ENCODE results near the gene WNT3A. TPM values are rescaled to one million over a fixed set of nuclear protein-coding genes. Genes with fewer than 3 reads are reported as not detected.

Gene WNT3A
- polyA plus RNA-seq, 3 donors: not detected

DNA sequence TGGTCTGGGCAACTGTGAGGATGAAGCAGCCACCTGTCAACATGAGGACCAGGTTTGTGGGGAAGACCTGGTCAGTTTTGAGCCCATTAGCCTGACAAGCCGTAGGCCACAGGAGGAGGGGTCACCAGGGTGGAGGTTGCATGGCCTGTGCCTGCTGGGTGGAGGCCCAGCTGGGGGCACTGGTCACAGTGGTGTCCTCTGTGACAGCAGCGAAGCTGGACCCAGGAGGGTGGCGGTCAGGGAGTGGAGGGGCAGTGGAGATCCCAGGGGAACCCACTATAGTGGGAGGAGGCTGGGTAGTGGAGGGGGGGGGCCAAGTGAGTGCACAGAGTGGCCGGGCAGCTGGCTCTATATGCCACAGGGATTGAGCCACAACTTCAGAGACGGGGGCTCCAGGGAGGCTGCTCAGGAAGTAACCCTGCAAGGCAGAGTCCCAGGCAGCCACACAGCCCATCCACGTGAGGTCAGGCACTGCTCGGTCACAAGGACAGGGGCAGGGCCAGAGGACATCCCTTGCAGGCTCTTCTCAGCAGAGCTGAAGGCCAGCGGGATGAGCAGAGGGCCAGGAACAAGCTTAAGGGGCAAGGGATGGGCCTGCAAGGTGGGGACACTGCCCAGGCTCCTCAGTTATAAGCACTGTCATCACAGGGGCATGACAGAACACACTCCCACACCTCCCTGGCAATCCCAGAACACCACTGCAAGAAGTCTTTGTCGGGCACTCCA is 98.6 kb downstream of the WNT3A start:
- peaks cover 15% of the 10 kb centered on the region for H4K20me1 ChIP-seq (ENCODE audit: insufficient read depth, low read length)
- intact Hi-C loops (cut with micrococcal nuclease): loop anchor here (2.0 to 5.0 kb wide), 2 partner anchors 17 to 37 kb away; partner anchors contain the start of gene GUK1 (in 1 of the 2)
- peaks cover 14 to 26% of the 10 kb centered on the region in 2 donors for H3K36me3 ChIP-seq (replicated peaks in 1 of 2; ENCODE audit: control insufficient read depth in 1 of 2, insufficient read depth in 2 of 2, low read length in 2 of 2)
- Mint-ChIP-seq H3K27ac (peak overlapping the region in 2 of 7 donors; percentile 69 to 79), H3K4me1 (peaks cover 50% of the 10 kb centered on the region), H3K9me3 (no peaks in the 10 kb centered on the region), H3K27me3 (ENCODE audit: low read depth in 3 of 3) (peaks cover 0 to 4% (median 0%) of the 10 kb centered on the region in 3 donors), H3K36me3 (peaks cover 13 to 22% of the 10 kb centered on the region in 2 donors), H3K4me3 (no peak overlapping the region)
- H3K79me2 ChIP-seq (ENCODE audit: insufficient read depth, low read length): peaks cover 61% of the 10 kb centered on the region
- H3K4me1 ChIP-seq (ENCODE audit: control insufficient read depth in 1 of 2, insufficient read depth in 2 of 2, low read length in 2 of 2): peaks cover 55 to 68% of the 10 kb centered on the region in 2 donors
- no peaks in the 10 kb centered on the region for H3K9me3 ChIP-seq (replicated peaks in 1 of 2; ENCODE audit: control insufficient read depth in 1 of 2, insufficient read depth in 1 of 2, low read length in 2 of 2)
- H3K4me2 ChIP-seq (replicated peaks; ENCODE audit: extremely low read depth, low read length, poor library complexity, severe bottlenecking): no peak overlapping the region
- H3K4me3 ChIP-seq (replicated peaks in 1 of 3; ENCODE audit: low read depth in 2 of 3, low read length in 3 of 3): no peak overlapping the region
- H3K27me3 ChIP-seq (ENCODE audit: control insufficient read depth in 2 of 2, insufficient read depth in 2 of 2, low read length in 2 of 2): no peaks in the 10 kb centered on the region
- H3K9ac ChIP-seq (ENCODE audit: insufficient read depth, low read length, poor library complexity, severe bottlenecking): no peak overlapping the region
- no peak for DNase-seq
- no peak overlapping the region for H3K27ac ChIP-seq (ENCODE audit: low read depth in 1 of 2, low read length in 2 of 2)
- H2AFZ ChIP-seq (ENCODE audit: insufficient read depth, low read depth, low read length, poor library complexity, severe bottlenecking): no peak overlapping the region
- TF ChIP-seq, protein P1, sequence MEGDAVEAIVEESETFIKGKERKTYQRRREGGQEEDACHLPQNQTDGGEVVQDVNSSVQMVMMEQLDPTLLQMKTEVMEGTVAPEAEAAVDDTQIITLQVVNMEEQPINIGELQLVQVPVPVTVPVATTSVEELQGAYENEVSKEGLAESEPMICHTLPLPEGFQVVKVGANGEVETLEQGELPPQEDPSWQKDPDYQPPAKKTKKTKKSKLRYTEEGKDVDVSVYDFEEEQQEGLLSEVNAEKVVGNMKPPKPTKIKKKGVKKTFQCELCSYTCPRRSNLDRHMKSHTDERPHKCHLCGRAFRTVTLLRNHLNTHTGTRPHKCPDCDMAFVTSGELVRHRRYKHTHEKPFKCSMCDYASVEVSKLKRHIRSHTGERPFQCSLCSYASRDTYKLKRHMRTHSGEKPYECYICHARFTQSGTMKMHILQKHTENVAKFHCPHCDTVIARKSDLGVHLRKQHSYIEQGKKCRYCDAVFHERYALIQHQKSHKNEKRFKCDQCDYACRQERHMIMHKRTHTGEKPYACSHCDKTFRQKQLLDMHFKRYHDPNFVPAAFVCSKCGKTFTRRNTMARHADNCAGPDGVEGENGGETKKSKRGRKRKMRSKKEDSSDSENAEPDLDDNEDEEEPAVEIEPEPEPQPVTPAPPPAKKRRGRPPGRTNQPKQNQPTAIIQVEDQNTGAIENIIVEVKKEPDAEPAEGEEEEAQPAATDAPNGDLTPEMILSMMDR (IDR thresholded peaks at IDR 0.05): no peak
- 94% methylated on average over 9 of the region's 9 CpGs for WGBS (ENCODE audit: insufficient coverage)

DNA sequence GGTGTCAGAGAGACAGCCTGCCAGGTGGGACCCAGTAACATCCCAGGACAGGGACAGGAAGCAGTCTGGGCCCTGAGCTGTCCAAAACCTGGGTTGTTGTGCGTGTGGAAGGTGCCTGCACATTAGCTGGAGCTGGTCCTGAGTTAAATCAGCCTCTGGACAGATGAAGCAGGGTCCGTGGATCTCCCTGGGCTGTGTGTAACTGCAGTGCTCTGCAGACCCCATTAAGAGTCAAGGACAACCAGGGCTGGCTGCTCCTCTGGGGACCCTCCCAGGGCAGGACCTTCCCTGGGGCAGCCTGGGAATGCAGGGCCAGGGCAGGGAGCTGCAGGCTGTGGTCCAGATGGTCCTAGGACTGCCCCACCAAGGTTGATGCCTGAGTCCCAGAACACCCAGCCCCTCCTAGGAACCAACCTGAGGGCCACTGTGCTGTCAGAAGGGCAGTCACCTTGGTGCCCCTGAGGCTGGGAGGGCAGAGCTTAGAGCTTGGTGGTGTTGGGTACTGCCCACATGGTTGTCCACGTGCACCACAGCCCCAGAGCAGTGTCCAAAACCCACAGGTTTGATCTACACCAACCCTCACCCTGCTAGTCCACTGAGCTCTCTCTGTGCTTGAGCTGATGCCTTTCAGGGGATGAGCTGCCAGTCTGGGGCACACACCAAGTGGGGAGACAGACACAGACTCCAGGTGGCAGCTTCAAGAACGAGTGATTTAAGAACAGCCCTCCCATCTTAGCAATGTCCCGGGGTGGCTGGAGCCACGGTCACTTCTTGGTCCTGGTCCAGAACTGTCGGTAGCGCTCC is 99.4 kb downstream of the WNT3A start:
- H3K27me3 ChIP-seq (ENCODE audit: control insufficient read depth in 2 of 2, insufficient read depth in 2 of 2, low read length in 2 of 2): no peaks in the 10 kb centered on the region
- WGBS (ENCODE audit: insufficient coverage): 88% methylated on average over 7 of the region's 8 CpGs
- H3K4me2 ChIP-seq (replicated peaks; ENCODE audit: extremely low read depth, low read length, poor library complexity, severe bottlenecking): no peak overlapping the region
- no peak overlapping the region for H2AFZ ChIP-seq (ENCODE audit: insufficient read depth, low read depth, low read length, poor library complexity, severe bottlenecking)
- peaks cover 49 to 68% of the 10 kb centered on the region in 2 donors for H3K4me1 ChIP-seq (ENCODE audit: control insufficient read depth in 1 of 2, insufficient read depth in 2 of 2, low read length in 2 of 2)
- Mint-ChIP-seq H3K27ac (peak overlapping the region in 4 of 7 donors; percentile 15 to 65 (median 36)), H3K4me3 (no peak overlapping the region), H3K9me3 (peaks cover 0 to 2% (median 1%) of the 10 kb centered on the region in 7 donors), H3K36me3 (peaks cover 13 to 21% of the 10 kb centered on the region in 2 donors), H3K27me3 (ENCODE audit: low read depth in 3 of 3) (peaks cover 0 to 2% (median 0%) of the 10 kb centered on the region in 3 donors), H3K4me1 (peaks cover 50% of the 10 kb centered on the region)
- no peak overlapping the region for H3K9ac ChIP-seq (ENCODE audit: insufficient read depth, low read length, poor library complexity, severe bottlenecking)
- H3K79me2 ChIP-seq (ENCODE audit: insufficient read depth, low read length): peaks cover 55% of the 10 kb centered on the region
- peaks cover 11 to 21% of the 10 kb centered on the region in 2 donors for H3K36me3 ChIP-seq (replicated peaks in 1 of 2; ENCODE audit: control insufficient read depth in 1 of 2, insufficient read depth in 2 of 2, low read length in 2 of 2)
- H4K20me1 ChIP-seq (ENCODE audit: insufficient read depth, low read length): peaks cover 7% of the 10 kb centered on the region
- no peak for DNase-seq
- no peak overlapping the region for H3K27ac ChIP-seq (ENCODE audit: low read depth in 1 of 2, low read length in 2 of 2)
- no peaks in the 10 kb centered on the region for H3K9me3 ChIP-seq (replicated peaks in 1 of 2; ENCODE audit: control insufficient read depth in 1 of 2, insufficient read depth in 1 of 2, low read length in 2 of 2)
- no peak overlapping the region for H3K4me3 ChIP-seq (replicated peaks in 1 of 3; ENCODE audit: low read depth in 2 of 3, low read length in 3 of 3)
- TF ChIP-seq, protein P1 (IDR thresholded peaks at IDR 0.05): no peak
- intact Hi-C loops (cut with micrococcal nuclease): loop anchor here (2.0 to 5.0 kb wide), 2 partner anchors 17 to 36 kb away; partner anchors contain the start of gene GUK1 (in 1 of the 2)
